ENCODE measurements around the gene CPLX3.

CPLX3 gene

DNA sequence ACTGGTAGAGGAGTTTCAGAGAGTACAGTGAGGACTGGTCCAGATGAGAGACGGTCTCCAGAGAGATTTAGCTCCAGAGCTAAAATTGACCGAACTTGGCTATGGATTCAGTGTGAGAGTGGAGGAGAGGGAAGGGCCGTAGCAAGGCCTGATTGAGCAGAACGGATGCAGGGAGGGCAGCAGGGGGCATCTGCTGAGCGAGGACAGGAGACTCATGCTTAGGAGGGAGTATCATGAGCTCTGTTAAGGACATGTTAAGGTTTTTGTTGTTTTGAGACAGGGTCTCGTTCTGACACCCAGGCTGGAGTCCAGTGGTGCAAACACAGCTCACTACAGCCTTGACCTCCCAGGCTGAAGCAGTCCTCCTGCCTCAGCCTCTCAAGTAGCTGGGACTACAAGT, 21.5 kb upstream of the CPLX3 start:
- no peak for DNase-seq

DNA sequence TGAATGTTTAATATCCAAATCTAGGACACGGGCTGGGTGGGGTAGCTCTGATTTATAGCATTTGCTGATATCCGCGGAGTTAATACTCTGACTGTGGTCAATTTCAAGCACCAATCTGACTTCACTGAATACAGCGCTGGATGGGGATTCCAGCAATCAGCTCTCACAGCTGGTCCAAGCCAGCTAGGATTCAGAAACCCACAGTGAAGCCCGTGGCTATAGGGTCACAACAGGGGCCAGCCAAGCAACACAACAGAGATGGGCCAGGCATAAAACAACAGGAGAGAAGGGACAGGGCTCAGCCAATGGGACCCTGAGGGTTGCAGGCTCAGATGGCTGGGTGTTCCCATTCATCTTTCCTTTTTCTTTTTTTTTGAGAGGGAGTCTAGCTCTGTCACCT, 19.1 kb upstream of the CPLX3 start:
- no peak for DNase-seq

DNA sequence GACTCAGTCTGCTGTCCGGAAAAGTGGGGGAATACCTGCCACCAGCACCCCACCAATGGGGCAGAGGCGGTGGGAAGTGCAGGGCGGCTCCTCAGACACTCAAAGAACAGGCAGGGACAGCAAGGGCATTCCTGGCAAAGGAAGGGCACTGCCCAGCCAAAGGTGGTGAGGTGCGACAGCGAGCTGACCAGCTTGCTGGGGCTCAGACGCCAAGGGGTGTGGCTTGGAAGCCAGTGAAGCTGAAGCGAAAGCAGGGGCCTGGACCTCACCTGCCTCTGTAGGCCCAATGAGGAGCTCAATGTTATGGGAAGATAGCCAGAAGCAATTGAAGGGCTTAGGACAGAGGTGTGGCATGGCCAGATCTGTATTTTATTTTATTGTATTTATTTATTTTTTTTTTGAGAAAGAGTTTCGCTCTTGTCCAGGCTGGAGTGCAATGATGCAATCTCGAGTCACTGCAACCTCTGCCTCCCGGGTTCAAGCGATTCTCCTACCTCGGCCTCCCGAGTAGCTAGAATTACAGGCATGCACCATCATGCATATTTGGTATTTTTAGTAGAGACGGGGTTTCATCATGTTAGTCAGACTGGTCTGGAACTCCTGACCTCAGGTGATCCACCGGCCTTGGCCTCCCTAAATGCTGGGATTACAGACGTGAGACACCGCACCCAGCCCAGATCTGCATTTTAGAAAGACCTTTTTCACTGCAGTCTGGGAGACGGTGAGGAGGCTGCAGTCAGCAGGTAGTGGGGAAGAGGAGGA, 18.2 kb upstream of the CPLX3 start:
- DNase-seq, result no peak

GRCh38 chr15:74808840-74809229, 17.6 kb upstream of the CPLX3 start:
- no peak for DNase-seq

GRCh38 chr15:74809242-74809641, 17.2 kb upstream of the CPLX3 start:
- DNase-seq, result no peak

DNA sequence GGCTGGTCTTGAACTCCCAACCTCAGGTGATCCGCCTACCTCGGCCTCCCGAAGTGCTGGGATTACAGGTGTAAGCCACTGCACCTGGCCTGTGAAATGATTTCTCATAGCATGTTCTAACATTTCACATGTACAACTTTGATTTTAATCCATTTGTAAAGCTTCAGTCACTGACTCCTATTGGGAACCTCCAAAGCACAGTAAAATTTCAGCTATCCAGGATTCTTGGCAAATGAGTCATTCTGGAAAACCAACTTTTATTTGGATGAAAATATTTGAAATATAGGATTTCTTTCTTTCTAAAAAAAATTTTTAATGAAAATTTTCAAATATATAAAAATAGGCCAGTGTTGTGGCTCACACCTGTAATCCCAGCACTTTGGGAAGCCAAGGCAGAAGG, 16.5 kb upstream of the CPLX3 start:
- no peak for DNase-seq

GRCh38 chr15:74812533-74812932, 13.9 kb upstream of the CPLX3 start, which contains the start of gene LMAN1L:
Gene LMAN1L (plus strand): TSS chr15:74812835. CDS start chr15:74812855, 20 bp downstream.
- no peak for DNase-seq

- no peak for DNase-seq
Observed at GRCh38 chr15:74815121-74815934, 11.1 kb upstream of the CPLX3 start.

- DNase-seq, result no peak
Observed at GRCh38 chr15:74815961-74816360, 10.5 kb upstream of the CPLX3 start.

DNA sequence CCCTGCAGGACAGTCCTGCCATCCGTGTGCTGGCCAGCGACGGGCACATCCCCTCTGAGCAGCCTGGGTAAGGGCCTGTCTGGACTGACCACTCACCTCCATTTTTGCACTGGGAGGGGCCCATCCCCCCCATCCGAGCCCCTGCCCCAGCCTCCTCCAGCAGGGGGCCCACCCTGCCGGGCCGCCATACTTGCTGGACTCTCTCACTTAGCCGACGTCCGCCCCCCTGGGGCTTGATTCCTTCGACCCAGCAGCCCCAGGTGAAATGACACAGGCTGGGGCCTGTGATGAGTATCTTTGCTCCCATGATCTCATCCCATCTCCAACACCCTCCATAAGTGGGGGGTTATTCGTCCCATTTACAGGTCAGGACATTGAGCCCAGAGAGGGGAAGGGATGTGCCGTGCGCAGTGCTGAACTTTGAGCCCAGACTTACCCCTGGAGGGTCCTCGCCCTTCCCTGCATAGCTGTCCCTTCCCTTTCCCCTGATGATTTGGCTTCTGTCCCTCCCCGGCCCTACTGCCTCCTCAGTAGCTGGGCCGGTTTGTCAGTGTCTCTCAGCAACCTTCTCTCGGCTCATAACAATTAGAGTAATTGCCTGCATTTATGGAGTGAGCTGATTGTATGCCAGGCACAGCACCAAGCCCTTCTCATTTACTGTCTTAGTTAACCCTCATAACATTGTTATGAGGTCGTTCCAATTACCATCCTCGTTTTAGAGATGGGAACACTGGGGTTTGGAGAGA, 9.6 kb upstream of the CPLX3 start:
- no peak for DNase-seq

- no peak for DNase-seq
Observed at GRCh38 chr15:74817370-74817737, 9.1 kb upstream of the CPLX3 start.

GRCh38 chr15:74820056-74820455, 6.4 kb upstream of the CPLX3 start:
- no peak for DNase-seq

GRCh38 chr15:74821091-74821789, 5.2 kb upstream of the CPLX3 start:
- DNase-seq, result no peak

- no peak for DNase-seq
Observed at GRCh38 chr15:74821790-74822158, 4.7 kb upstream of the CPLX3 start.

DNA sequence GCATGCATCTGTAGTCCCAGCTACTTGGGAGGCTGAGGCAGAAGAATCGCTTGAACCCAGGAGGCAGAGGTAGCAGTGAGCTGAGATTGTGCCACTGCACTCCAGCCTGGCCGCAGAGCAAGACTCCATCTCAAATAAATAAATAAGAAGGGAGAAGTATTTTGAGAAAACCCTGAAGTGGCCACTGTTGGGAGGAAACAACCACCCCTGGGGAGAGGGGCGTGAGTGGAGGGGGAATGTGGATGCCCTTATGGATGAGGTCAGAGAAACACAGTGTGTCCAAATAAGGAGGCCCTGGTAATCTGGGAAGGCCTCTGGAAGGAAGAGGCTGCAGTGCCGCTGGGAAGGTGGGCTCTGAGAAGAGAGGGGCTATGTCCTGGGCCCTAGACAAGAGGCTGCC, 4.2 kb upstream of the CPLX3 start:
- DNase-seq, result no peak

GRCh38 chr15:74823324-74823723, 3.1 kb upstream of the CPLX3 start:
- no peak for DNase-seq

- DNase-seq, result no peak
Observed at GRCh38 chr15:74824976-74825375, 1.5 kb upstream of the CPLX3 start.

DNA sequence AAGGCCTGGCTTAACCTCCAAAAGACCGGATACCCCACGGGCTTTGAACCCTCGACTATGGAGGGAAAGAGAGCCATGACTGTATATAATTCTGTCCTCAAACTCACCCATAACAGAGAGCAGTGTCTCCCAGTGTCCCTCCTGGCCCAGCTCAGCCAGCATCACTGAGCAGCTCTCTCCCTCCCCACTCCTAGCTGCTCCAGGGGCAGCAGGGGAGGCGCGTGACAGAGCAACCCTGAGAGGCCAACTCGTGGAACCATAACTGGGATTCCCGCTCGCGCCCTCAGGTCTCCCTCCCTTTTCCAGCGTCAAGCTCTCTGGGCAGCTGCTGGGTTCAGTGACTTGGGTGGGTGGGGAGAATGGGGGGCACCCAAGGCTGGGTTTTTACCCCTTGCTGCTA, 561 bp upstream of the CPLX3 start:
- no peak for DNase-seq

- DNase-seq, result no peak
Observed at GRCh38 chr15:74826921-74827320, 494 bp downstream of the CPLX3 start.

- DNase-seq, result no peak
Observed at GRCh38 chr15:74827614-74828013, 1.2 kb downstream of the CPLX3 start.

DNA sequence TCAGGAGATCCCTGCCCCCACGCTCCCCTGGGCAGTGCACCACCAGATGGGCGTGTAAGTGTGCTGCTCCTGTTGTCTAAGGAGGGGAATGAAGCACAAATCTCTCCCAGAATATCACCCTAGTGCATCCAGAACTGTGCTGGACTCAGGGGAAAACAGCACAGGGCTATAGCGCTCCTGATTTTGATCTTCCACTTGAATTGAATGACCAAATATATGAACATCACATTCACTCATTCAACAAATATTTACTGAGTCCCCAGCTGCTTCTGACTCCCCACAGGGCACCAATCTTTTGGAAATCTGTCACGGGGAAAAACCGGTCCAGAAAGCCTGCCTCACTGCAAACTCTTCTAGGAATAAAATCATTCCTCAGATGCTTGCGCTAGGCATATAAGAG, 2.4 kb downstream of the CPLX3 start:
- DNase-seq, result no peak

DNA sequence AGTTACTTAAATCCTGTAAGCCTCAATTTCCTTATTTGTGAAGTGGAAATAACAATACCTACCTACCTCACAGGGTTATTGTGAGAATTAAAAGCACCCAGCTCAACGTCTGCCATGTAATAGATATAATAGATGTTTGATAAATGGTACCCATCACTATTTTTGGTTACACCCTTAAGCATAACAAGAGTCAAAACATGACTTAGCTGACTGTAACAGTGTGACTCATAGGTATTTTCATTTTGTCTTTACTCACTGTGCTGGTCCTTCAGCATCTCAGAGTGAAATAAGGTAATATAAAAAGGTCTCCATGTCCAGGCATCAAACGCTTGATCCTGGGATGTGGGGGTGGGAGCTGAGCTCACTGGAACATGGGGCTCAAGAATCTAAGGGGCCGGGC, 3.1 kb downstream of the CPLX3 start:
- DNase-seq, result no peak

GRCh38 chr15:74829991-74830390, 3.6 kb downstream of the CPLX3 start:
- no peak for DNase-seq

Data from femur (tissue), 1 donor.